GM19043 (cell line): ENCODE measurements around the gene SEL1L3.

Experiments used
- ATAC-seq: cut with Tn5 transposase; IDR thresholded peaks from one replicate; pipeline ENCODE4 v1.9.1; 2021; ENCODE audit warnings: low read depth; ENCODE audit not compliant: unreplicated experiment

SEL1L3 gene

GRCh38 chr4:25795566-25796454 is 67.0 kb downstream of the SEL1L3 start:
- ATAC-seq: no peak

GRCh38 chr4:25795091-25795490 is 67.7 kb downstream of the SEL1L3 start:
- ATAC-seq: no peak

GRCh38 chr4:25792876-25793275 is 69.9 kb downstream of the SEL1L3 start:
- ATAC-seq: no peak

GRCh38 chr4:25792200-25792791 is 70.5 kb downstream of the SEL1L3 start:
- ATAC-seq: no peak

- ATAC-seq: no peak
Observed at GRCh38 chr4:25790024-25790423, 72.8 kb downstream of the SEL1L3 start.

- no peak for ATAC-seq
Observed at GRCh38 chr4:25788703-25789238, 74.0 kb downstream of the SEL1L3 start.

GRCh38 chr4:25786497-25787065 is 76.2 kb downstream of the SEL1L3 start:
- ATAC-seq: no peak

- no peak for ATAC-seq
Observed at GRCh38 chr4:25783943-25784342, 78.8 kb downstream of the SEL1L3 start.

GRCh38 chr4:25783126-25783525 is 79.7 kb downstream of the SEL1L3 start:
- no peak for ATAC-seq

GRCh38 chr4:25782482-25782881 is 80.3 kb downstream of the SEL1L3 start:
- no peak for ATAC-seq

GRCh38 chr4:25779021-25779420 is 83.8 kb downstream of the SEL1L3 start:
- ATAC-seq: no peak

GRCh38 chr4:25776795-25777194 is 86.0 kb downstream of the SEL1L3 start:
- no peak for ATAC-seq

- ATAC-seq: no peak
Observed at GRCh38 chr4:25775166-25775565, 87.6 kb downstream of the SEL1L3 start.

- ATAC-seq: no peak
Observed at GRCh38 chr4:25773358-25773757, 89.4 kb downstream of the SEL1L3 start.

- no peak for ATAC-seq
Observed at GRCh38 chr4:25771672-25772071, 91.1 kb downstream of the SEL1L3 start.

- no peak for ATAC-seq
Observed at GRCh38 chr4:25770847-25771246, 91.9 kb downstream of the SEL1L3 start.

- no peak for ATAC-seq
Observed at GRCh38 chr4:25769251-25769650, 93.5 kb downstream of the SEL1L3 start.

GRCh38 chr4:25767877-25768725 is 94.7 kb downstream of the SEL1L3 start:
- no peak for ATAC-seq

GRCh38 chr4:25760518-25761157 is 102.2 kb downstream of the SEL1L3 start:
- ATAC-seq: no peak

GRCh38 chr4:25760048-25760447 is 102.7 kb downstream of the SEL1L3 start:
- no peak for ATAC-seq
